PC-9 (cell line): ENCODE results near the gene CERS5.
A peak's percentile ranks its signal among the peaks of the same experiment; 100 is the strongest.

ENCODE experiments used
- CTCF ChIP-seq: fragments of 200-600 bp; sonication (generic); conservative IDR thresholded peaks from 2 replicates; pipeline ENCODE4 v1.6.1; 2017; ENCODE audit warnings: mixed run types, antibody characterized with exemption, mild to moderate bottlenecking, moderate library complexity
- EZH2 ChIP-seq: fragments of 200-600 bp; sonication (generic); IDR thresholded peaks from 2 replicates; pipeline ENCODE4 v1.8.0; 2017; ENCODE audit warnings: antibody characterized with exemption, low read depth

- TF ChIP-seq EZH2 (no peak), CTCF (peak; percentile 78)
Measured at GRCh38 chr12:50174971-50175715, 8.0 kb upstream of the CERS5 start.
